CD4-positive, alpha-beta T cell treated with Interleukin-17A for 1 hour (primary cell): Measurements from ENCODE around the gene MYO5A.
"Not testable (repeated sequence)": the region's sequence is repeated elsewhere in the genome, so short reads cannot be mapped to it uniquely, and the experiment has no call there.

ENCODE experiments used
- DNase-seq: peaks from one replicate; pipeline ENCODE4 v3.0.0-alpha.2; 2020

MYO5A gene

GRCh38 chr15:52528564-52529340, at the start of gene MYO5A:
MYO5A (minus strand) TSS chr15:52528880; CDS start chr15:52528806, 74 bp downstream.
- peak; percentile 87 for DNase-seq

- no peak for DNase-seq
These were observed 48.0 kb upstream of the MYO5A start for GRCh38 chr15:52576692-52577091.

GRCh38 chr15:52575573-52575972, 46.9 kb upstream of the MYO5A start:
- not testable (repeated sequence) for DNase-seq

- no peak for DNase-seq
These were observed 46.4 kb upstream of the MYO5A start for GRCh38 chr15:52575072-52575471.

- not testable (repeated sequence) for DNase-seq
These were observed 45.9 kb upstream of the MYO5A start for GRCh38 chr15:52574623-52575022.

- DNase-seq = peak; percentile 91
These were observed 40.2 kb upstream of the MYO5A start, which contains the start of gene ARPP19 for GRCh38 chr15:52568601-52569585. ARPP19 (minus strand) TSS chr15:52569030; CDS start chr15:52568892, 138 bp downstream.

GRCh38 chr15:52567871-52568600, 39.4 kb upstream of the MYO5A start:
- peak; percentile 45 for DNase-seq

GRCh38 chr15:52566889-52567288, 38.2 kb upstream of the MYO5A start:
- DNase-seq = no peak

GRCh38 chr15:52565417-52566358, 37.0 kb upstream of the MYO5A start:
- peak; percentile 27 for DNase-seq

GRCh38 chr15:52563501-52564060, 34.9 kb upstream of the MYO5A start:
- DNase-seq = no peak

GRCh38 chr15:52559575-52559974, 30.9 kb upstream of the MYO5A start:
- no peak for DNase-seq

- no peak for DNase-seq
These were observed 30.3 kb upstream of the MYO5A start for GRCh38 chr15:52559022-52559421.

GRCh38 chr15:52558196-52558595, 29.5 kb upstream of the MYO5A start:
- peak; percentile 47 for DNase-seq

- DNase-seq = no peak
These were observed 28.6 kb upstream of the MYO5A start for GRCh38 chr15:52557274-52557641.

- DNase-seq = no peak
These were observed 28.0 kb upstream of the MYO5A start for GRCh38 chr15:52556524-52557273.

GRCh38 chr15:52552303-52552702, 23.6 kb upstream of the MYO5A start:
- no peak for DNase-seq

GRCh38 chr15:52551762-52552161, 23.1 kb upstream of the MYO5A start:
- DNase-seq = no peak

GRCh38 chr15:52551186-52551585, 22.5 kb upstream of the MYO5A start:
- DNase-seq = not testable (repeated sequence)

- DNase-seq = no peak
These were observed 17.5 kb upstream of the MYO5A start for GRCh38 chr15:52546031-52546751.
